H9 (cell line): Measurements from ENCODE around the gene SREBF2. TPM values are rescaled to one million over a fixed set of nuclear protein-coding genes. Genes with fewer than 3 reads are reported as not detected.
A peak's percentile ranks its signal among the peaks of the same experiment; 100 is the strongest.

Experiments used
- DNase-seq: peaks from one replicate; pipeline ENCODE4 v3.0.0-alpha.2; 2017
- H2AFZ ChIP-seq: one replicate; pipeline ENCODE4 v1.6.1; 2013; ENCODE audit warnings: mild to moderate bottlenecking, low read length, control low read depth, moderate library complexity
- H2AK5ac ChIP-seq: 2 replicates; pipeline ENCODE4 v1.6.1; 2013; ENCODE audit warnings: low read length, control low read depth, mixed read lengths; ENCODE audit not compliant: insufficient read length
- H2BK120ac ChIP-seq: one replicate; pipeline ENCODE4 v1.6.1; 2013; ENCODE audit warnings: low read depth, mild to moderate bottlenecking, low read length, control low read depth, inconsistent platforms; ENCODE audit not compliant: poor library complexity, severe bottlenecking
- H2BK12ac ChIP-seq: 2 replicates; pipeline ENCODE4 v1.6.1; 2013; ENCODE audit warnings: low read length, control low read depth, mixed read lengths, low read depth; ENCODE audit not compliant: insufficient read length
- H2BK15ac ChIP-seq: 2 replicates; pipeline ENCODE4 v1.6.1; 2013; ENCODE audit warnings: low read depth, low read length, control low read depth
- H2BK20ac ChIP-seq: one replicate; pipeline ENCODE4 v1.6.1; 2013; ENCODE audit warnings: low read depth, mild to moderate bottlenecking, low read length, control low read depth, inconsistent platforms; ENCODE audit not compliant: poor library complexity, severe bottlenecking
- H2BK5ac ChIP-seq: 2 replicates; pipeline ENCODE4 v1.6.1; 2013; ENCODE audit warnings: low read length, control low read depth, mixed read lengths; ENCODE audit not compliant: insufficient read length
- H3K14ac ChIP-seq: 2 replicates; pipeline ENCODE4 v1.6.1; 2013; ENCODE audit warnings: low read length, control low read depth; ENCODE audit not compliant: insufficient read depth
- H3K18ac ChIP-seq: 2 replicates; pipeline ENCODE4 v1.6.1; 2013; ENCODE audit warnings: low read depth, mild to moderate bottlenecking, mixed read lengths, low read length, control low read depth; ENCODE audit not compliant: insufficient read length
- H3K23ac ChIP-seq: 2 replicates; pipeline ENCODE4 v1.6.1; 2013; ENCODE audit warnings: low read length, control low read depth, mixed read lengths, low read depth; ENCODE audit not compliant: insufficient read length
- H3K23me2 ChIP-seq: 2 replicates; pipeline ENCODE4 v1.6.1; 2013; ENCODE audit warnings: low read depth, mild to moderate bottlenecking, mixed read lengths, low read length, control low read depth; ENCODE audit not compliant: insufficient read length, poor library complexity, severe bottlenecking
- H3K27ac ChIP-seq: 2 replicates; pipeline ENCODE4 v1.5.1; 2013; ENCODE audit warnings: low read length, control low read depth, mixed read lengths, low read depth; ENCODE audit not compliant: insufficient read length
- H3K27me3 ChIP-seq: 2 replicates; pipeline ENCODE4 v1.6.1; 2013; ENCODE audit warnings: low read length, control low read depth, inconsistent platforms; ENCODE audit not compliant: insufficient read depth
- H3K4ac ChIP-seq: 2 replicates; pipeline ENCODE4 v1.6.1; 2013; ENCODE audit warnings: low read depth, mild to moderate bottlenecking, control low read depth, inconsistent platforms, low read length, moderate library complexity
- H3K4me1 ChIP-seq: 2 replicates; pipeline ENCODE4 v1.6.1; 2013; ENCODE audit warnings: low read length, control low read depth, inconsistent platforms; ENCODE audit not compliant: insufficient read depth
- H3K4me2 ChIP-seq: 2 replicates; pipeline ENCODE4 v1.6.1; 2013; ENCODE audit warnings: low read length, control low read depth, mixed read lengths; ENCODE audit not compliant: insufficient read length, insufficient read depth
- H3K56ac ChIP-seq: 2 replicates; pipeline ENCODE4 v1.6.1; 2013; ENCODE audit warnings: low read depth, mild to moderate bottlenecking, mixed read lengths, low read length, control low read depth; ENCODE audit not compliant: insufficient read length
- H3K79me1 ChIP-seq: 2 replicates; pipeline ENCODE4 v1.6.1; 2013; ENCODE audit warnings: low read depth, mild to moderate bottlenecking, moderate library complexity, low read length, control low read depth, inconsistent platforms; ENCODE audit not compliant: insufficient read depth, poor library complexity, severe bottlenecking
- H3K79me2 ChIP-seq: 2 replicates; pipeline ENCODE4 v1.6.1; 2013; ENCODE audit warnings: low read length, control low read depth, inconsistent platforms; ENCODE audit not compliant: insufficient read depth
- H3K9ac ChIP-seq: 2 replicates; pipeline ENCODE4 v1.6.1; 2013; ENCODE audit warnings: low read length, control low read depth, mixed read lengths; ENCODE audit not compliant: insufficient read length; ENCODE audit errors: extremely low read depth
- H3K9me3 ChIP-seq: one replicate; pipeline ENCODE4 v1.6.1; 2013; ENCODE audit warnings: low read depth, low read length, inconsistent platforms; ENCODE audit not compliant: control insufficient read depth
- H3T11ph ChIP-seq: one replicate; pipeline ENCODE4 v1.6.1; 2013; ENCODE audit warnings: mild to moderate bottlenecking, low read length, control low read depth, inconsistent platforms
- H4K20me1 ChIP-seq: one replicate; pipeline ENCODE4 v1.6.1; 2013; ENCODE audit not compliant: control insufficient read depth, insufficient read length, insufficient read depth
- H4K5ac ChIP-seq: 2 replicates; pipeline ENCODE4 v1.6.1; 2013; ENCODE audit warnings: low read depth, mild to moderate bottlenecking, mixed read lengths, low read length, control low read depth; ENCODE audit not compliant: insufficient read length
- H4K8ac ChIP-seq: replicated peaks from 2 replicates; pipeline ENCODE4 v1.6.1; 2013; ENCODE audit warnings: low read length, control low read depth, mixed read lengths, low read depth; ENCODE audit not compliant: insufficient read length
- H4K91ac ChIP-seq: 2 replicates; pipeline ENCODE4 v1.6.1; 2013; ENCODE audit warnings: low read depth, mild to moderate bottlenecking, moderate library complexity, mixed read lengths, low read length, control low read depth; ENCODE audit not compliant: insufficient read length
- H3K27ac Mint-ChIP-seq, 3 experiments: 2 replicates in 2 of 3; 3 replicates in 1 of 3; pipeline ENCODE4 v1.8.0; 2020 to 2021; ENCODE audit warnings: mixed read lengths in 3 of 3, mild to moderate bottlenecking in 1 of 3, moderate library complexity in 1 of 3
- H3K27me3 Mint-ChIP-seq: 2 replicates; pipeline ENCODE4 v1.8.0; 2021; ENCODE audit warnings: low read depth, mild to moderate bottlenecking, moderate library complexity, mixed read lengths
- H3K36me3 Mint-ChIP-seq, 3 experiments: 2 replicates in 2 of 3; 3 replicates in 1 of 3; pipeline ENCODE4 v1.8.0; 2020 to 2021; ENCODE audit warnings: low read depth in 3 of 3, mixed read lengths in 3 of 3; ENCODE audit not compliant: insufficient read depth in 1 of 3
- H3K4me1 Mint-ChIP-seq, 2 experiments: 2 replicates each; pipeline ENCODE4 v1.8.0; 2020; ENCODE audit warnings: mixed read lengths in 2 of 2
- H3K4me3 Mint-ChIP-seq, 2 experiments: 2 replicates in 1 of 2; 3 replicates in 1 of 2; pipeline ENCODE4 v1.8.0; 2020 to 2021; ENCODE audit warnings: mild to moderate bottlenecking in 2 of 2, mixed read lengths in 2 of 2, moderate library complexity in 1 of 2
- H3K9me3 Mint-ChIP-seq, 2 experiments: 2 replicates in 1 of 2; 3 replicates in 1 of 2; pipeline ENCODE4 v1.8.0; 2020; ENCODE audit warnings: mild to moderate bottlenecking in 2 of 2, mixed read lengths in 2 of 2, moderate library complexity in 1 of 2
- WGBS: extraction: QIAGEN DNeasy Blood & Tissue Kit; methylation state at CpG from one replicate; pipeline ENCODE4 v1.1.7; 2013; ENCODE audit warnings: missing lambda C conversion rate, low lambda C conversion rate, mixed read lengths; ENCODE audit not compliant: insufficient read length; ENCODE audit errors: extremely low coverage; 5-methylcytosine and 5-hydroxymethylcytosine counted together
- total RNA-seq: library from RNA; stranded (reverse); gene quantifications from 2 replicates; pipeline ENCODE4 v1.2.1, GENCODE V29; 2021
- TF ChIP-seq, protein P1 (sequence below): fragments of 200-600 bp; sonication (generic); conservative IDR thresholded peaks from 3 replicates; pipeline ENCODE4 v1.8.0; 2021; ENCODE audit warnings: antibody characterized with exemption, mild to moderate bottlenecking

The SREBF2 gene
- total RNA-seq, 1 experiment from 2014 or later, result 146 TPM

DNA sequence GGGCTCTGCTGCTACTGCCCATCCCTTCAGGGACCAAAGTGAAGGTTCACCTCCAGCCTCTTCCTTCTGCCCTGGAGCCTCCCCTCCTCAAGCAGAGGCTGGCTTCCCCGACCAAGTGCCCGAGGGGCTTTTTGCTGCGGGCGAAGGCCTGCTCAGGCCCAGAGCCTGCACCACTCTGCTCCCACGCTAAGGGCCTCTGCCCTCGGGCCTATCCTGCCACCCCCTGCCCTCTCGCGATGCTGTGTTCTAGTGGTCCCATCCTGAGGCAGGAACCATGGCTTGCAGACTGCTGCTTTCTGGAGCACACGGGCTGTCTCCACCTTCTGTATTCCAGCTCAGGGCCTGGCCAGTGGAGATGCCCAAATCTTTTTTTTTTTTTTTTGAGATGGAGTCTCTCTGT is 102.6 kb downstream of the SREBF2 start:
- no peaks in the 10 kb centered on the region for H3K27me3 ChIP-seq
- H3K4ac ChIP-seq, result no peak overlapping the region
- no peak overlapping the region for H3K4me3 Mint-ChIP-seq
- no peak overlapping the region for H2AFZ ChIP-seq
- H4K8ac ChIP-seq, result no peak overlapping the region
- no peak overlapping the region for H2BK15ac ChIP-seq
- H2BK20ac ChIP-seq, result no peak overlapping the region
- no peak overlapping the region for H3K4me2 ChIP-seq
- no peak overlapping the region for H2BK120ac ChIP-seq
- no CpG with 5 or more reads among the region's 9 CpGs for WGBS
- peaks cover 6% of the 10 kb centered on the region for H3K27me3 Mint-ChIP-seq
- H3K23ac ChIP-seq, result no peak overlapping the region
- no peaks in the 10 kb centered on the region for H3K9me3 ChIP-seq
- H3K4me1 Mint-ChIP-seq, result peaks cover 4 to 9% of the 10 kb centered on the region in 2 experiments; a peak in 2 of 4 replicates
- H3K27ac ChIP-seq, result no peak overlapping the region
- no peaks in the 10 kb centered on the region; a peak in 1 of 5 replicates for H3K9me3 Mint-ChIP-seq
- no peak overlapping the region for H2AK5ac ChIP-seq
- H3K56ac ChIP-seq, result no peak overlapping the region
- H3K79me1 ChIP-seq, result no peaks in the 10 kb centered on the region
- peaks cover 21 to 38% (median 36%) of the 10 kb centered on the region in 3 experiments; a peak in 6 of 7 replicates for H3K36me3 Mint-ChIP-seq
- no peak overlapping the region for H2BK5ac ChIP-seq
- H3K27ac Mint-ChIP-seq, result 0 out of 7 replicates have a peak overlapping the region, but pooled peaks of 1 of the 3 experiments have one; percentile 70
- no peaks in the 10 kb centered on the region for H3K79me2 ChIP-seq
- peaks cover 2% of the 10 kb centered on the region for H4K20me1 ChIP-seq
- H3K18ac ChIP-seq, result no peak overlapping the region
- H3K23me2 ChIP-seq, result no peaks in the 10 kb centered on the region
- no peak overlapping the region for H3K14ac ChIP-seq
- TF ChIP-seq, protein P1, sequence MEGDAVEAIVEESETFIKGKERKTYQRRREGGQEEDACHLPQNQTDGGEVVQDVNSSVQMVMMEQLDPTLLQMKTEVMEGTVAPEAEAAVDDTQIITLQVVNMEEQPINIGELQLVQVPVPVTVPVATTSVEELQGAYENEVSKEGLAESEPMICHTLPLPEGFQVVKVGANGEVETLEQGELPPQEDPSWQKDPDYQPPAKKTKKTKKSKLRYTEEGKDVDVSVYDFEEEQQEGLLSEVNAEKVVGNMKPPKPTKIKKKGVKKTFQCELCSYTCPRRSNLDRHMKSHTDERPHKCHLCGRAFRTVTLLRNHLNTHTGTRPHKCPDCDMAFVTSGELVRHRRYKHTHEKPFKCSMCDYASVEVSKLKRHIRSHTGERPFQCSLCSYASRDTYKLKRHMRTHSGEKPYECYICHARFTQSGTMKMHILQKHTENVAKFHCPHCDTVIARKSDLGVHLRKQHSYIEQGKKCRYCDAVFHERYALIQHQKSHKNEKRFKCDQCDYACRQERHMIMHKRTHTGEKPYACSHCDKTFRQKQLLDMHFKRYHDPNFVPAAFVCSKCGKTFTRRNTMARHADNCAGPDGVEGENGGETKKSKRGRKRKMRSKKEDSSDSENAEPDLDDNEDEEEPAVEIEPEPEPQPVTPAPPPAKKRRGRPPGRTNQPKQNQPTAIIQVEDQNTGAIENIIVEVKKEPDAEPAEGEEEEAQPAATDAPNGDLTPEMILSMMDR, result no peak
- DNase-seq, result no peak
- no peak overlapping the region for H4K91ac ChIP-seq
- H4K5ac ChIP-seq, result no peak overlapping the region
- no peak overlapping the region for H3T11ph ChIP-seq
- H2BK12ac ChIP-seq, result no peak overlapping the region
- no peak overlapping the region for H3K9ac ChIP-seq
- no peaks in the 10 kb centered on the region for H3K4me1 ChIP-seq
